ENCODE results near the gene MRS2.
"Not testable (repeated sequence)": the region's sequence is repeated elsewhere in the genome, so short reads cannot be mapped to it uniquely, and the experiment has no call there.

DNA sequence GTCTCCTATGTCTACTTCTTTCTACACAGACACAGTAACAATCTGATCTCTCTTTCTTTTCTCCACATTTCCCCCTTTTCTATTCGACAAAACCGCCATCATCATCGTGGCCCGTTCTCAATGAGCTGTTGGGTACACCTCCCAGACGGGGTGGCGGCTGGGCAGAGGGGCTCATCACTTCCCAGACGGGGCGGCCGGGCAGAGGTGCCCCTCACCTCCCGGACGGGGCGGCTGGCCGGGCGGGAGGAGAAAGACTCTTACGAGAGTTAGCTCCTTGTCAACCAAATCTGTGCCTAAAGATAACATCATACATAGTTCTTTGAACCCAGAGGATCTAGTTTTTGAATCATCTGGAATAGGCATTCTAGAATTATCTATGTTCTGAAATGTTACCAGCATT is 11.8 kb downstream of the MRS2 start:
- TF ChIP-seq, protein P1, sequence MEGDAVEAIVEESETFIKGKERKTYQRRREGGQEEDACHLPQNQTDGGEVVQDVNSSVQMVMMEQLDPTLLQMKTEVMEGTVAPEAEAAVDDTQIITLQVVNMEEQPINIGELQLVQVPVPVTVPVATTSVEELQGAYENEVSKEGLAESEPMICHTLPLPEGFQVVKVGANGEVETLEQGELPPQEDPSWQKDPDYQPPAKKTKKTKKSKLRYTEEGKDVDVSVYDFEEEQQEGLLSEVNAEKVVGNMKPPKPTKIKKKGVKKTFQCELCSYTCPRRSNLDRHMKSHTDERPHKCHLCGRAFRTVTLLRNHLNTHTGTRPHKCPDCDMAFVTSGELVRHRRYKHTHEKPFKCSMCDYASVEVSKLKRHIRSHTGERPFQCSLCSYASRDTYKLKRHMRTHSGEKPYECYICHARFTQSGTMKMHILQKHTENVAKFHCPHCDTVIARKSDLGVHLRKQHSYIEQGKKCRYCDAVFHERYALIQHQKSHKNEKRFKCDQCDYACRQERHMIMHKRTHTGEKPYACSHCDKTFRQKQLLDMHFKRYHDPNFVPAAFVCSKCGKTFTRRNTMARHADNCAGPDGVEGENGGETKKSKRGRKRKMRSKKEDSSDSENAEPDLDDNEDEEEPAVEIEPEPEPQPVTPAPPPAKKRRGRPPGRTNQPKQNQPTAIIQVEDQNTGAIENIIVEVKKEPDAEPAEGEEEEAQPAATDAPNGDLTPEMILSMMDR (IDR thresholded peaks at IDR 0.05; ENCODE audit: low read depth, low read length) = not testable (repeated sequence)
- TF ChIP-seq EZH2phosphoT487 (IDR thresholded peaks at IDR 0.05; ENCODE audit: low read depth) = not testable (repeated sequence)

Measured in OCI-LY3 (cell line).